ENCODE data around the gene CACNA1H.

CACNA1H gene

GRCh38 chr16:1123525-1124230, 29.2 kb upstream of the CACNA1H start:
- no peak for DNase-seq

GRCh38 chr16:1124291-1124690, 28.6 kb upstream of the CACNA1H start:
- no peak for DNase-seq

- DNase-seq: no peak
Measured at GRCh38 chr16:1124795-1125194, 28.1 kb upstream of the CACNA1H start.

- no peak for DNase-seq
Measured at GRCh38 chr16:1125471-1125870, 27.4 kb upstream of the CACNA1H start.

- DNase-seq: no peak
Measured at GRCh38 chr16:1126044-1126443, 26.9 kb upstream of the CACNA1H start.

GRCh38 chr16:1126586-1126985, 26.3 kb upstream of the CACNA1H start:
- DNase-seq: no peak

GRCh38 chr16:1127101-1127500, 25.8 kb upstream of the CACNA1H start:
- no peak for DNase-seq

- DNase-seq: no peak
Measured at GRCh38 chr16:1127971-1128715, 24.8 kb upstream of the CACNA1H start.

- no peak for DNase-seq
Measured at GRCh38 chr16:1129106-1129960, 23.6 kb upstream of the CACNA1H start.

- no peak for DNase-seq
Measured at GRCh38 chr16:1130382-1130781, 22.5 kb upstream of the CACNA1H start.

GRCh38 chr16:1131378-1131994, 21.4 kb upstream of the CACNA1H start:
- no peak for DNase-seq

- no peak for DNase-seq
Measured at GRCh38 chr16:1132431-1132830, 20.5 kb upstream of the CACNA1H start.

- DNase-seq: no peak
Measured at GRCh38 chr16:1133271-1133670, 19.6 kb upstream of the CACNA1H start.

- no peak for DNase-seq
Measured at GRCh38 chr16:1133810-1134520, 18.9 kb upstream of the CACNA1H start.

GRCh38 chr16:1134776-1135458, 18.0 kb upstream of the CACNA1H start:
- DNase-seq: no peak

GRCh38 chr16:1135459-1135825, 17.5 kb upstream of the CACNA1H start:
- DNase-seq: no peak

- DNase-seq: no peak
Measured at GRCh38 chr16:1137604-1138003, 15.3 kb upstream of the CACNA1H start.

- no peak for DNase-seq
Measured at GRCh38 chr16:1140582-1141162, 12.2 kb upstream of the CACNA1H start.

GRCh38 chr16:1141191-1141590, 11.7 kb upstream of the CACNA1H start:
- DNase-seq: no peak

GRCh38 chr16:1141716-1142115, 11.2 kb upstream of the CACNA1H start:
- no peak for DNase-seq

GRCh38 chr16:1142911-1143310, 10.0 kb upstream of the CACNA1H start:
- DNase-seq: no peak

All from KG1 (cell line).